H1 (cell line): ENCODE measurements around the gene LSM2. TPM values are rescaled to one million over a fixed set of nuclear protein-coding genes. Genes with fewer than 3 reads are reported as not detected.

Experiments
- CTCF ChIA-PET: fragments of 300-600 bp; sonication (Branson Sonifier 250); formaldehyde crosslinking; loops from one replicate; lab custom pipeline; 2021; ENCODE audit not compliant: partially characterized antibody; lab: Charles Lee
- POLR2A ChIA-PET: fragments of 300-600 bp; sonication (Branson Sonifier 250); formaldehyde crosslinking; loops from one replicate; lab custom pipeline; 2021; ENCODE audit warnings: inconsistent platforms; ENCODE audit not compliant: partially characterized antibody; lab: Charles Lee
- DNase-seq, 2 experiments: peaks; one replicate each; pipeline versions ENCODE4 v3.0.0 to v3.0.0-alpha.2; 2010 to 2022; ENCODE audit warnings: low spot score in 2 of 2, low read depth in 1 of 2, mixed read lengths in 1 of 2
- FAIRE-seq: peaks from 2 replicates; lab custom pipeline; 2011; peaks lifted over from hg19 to GRCh38; lab: Jason Lieb, UNC
- H2AFZ ChIP-seq: 2 replicates; pipeline ENCODE4 v1.8.1; 2012; ENCODE audit warnings: low read length, inconsistent platforms
- H2AK5ac ChIP-seq: 2 replicates; pipeline ENCODE4 v1.6.1; 2013; ENCODE audit warnings: low read depth, low read length
- H2BK120ac ChIP-seq: replicated peaks from 2 replicates; pipeline ENCODE3; 2013; ENCODE audit warnings: low read depth, low read length, inconsistent platforms
- H2BK12ac ChIP-seq: 2 replicates; pipeline ENCODE4 v1.6.1; 2013; ENCODE audit warnings: low read depth, low read length
- H2BK15ac ChIP-seq: 2 replicates; pipeline ENCODE4 v1.6.1; 2013; ENCODE audit warnings: low read length
- H2BK20ac ChIP-seq: 2 replicates; pipeline ENCODE4 v1.6.1; 2013; ENCODE audit warnings: low read length
- H2BK5ac ChIP-seq: 2 replicates; pipeline ENCODE4 v1.6.1; 2013; ENCODE audit warnings: low read depth, low read length
- H3K14ac ChIP-seq: 2 replicates; pipeline ENCODE4 v1.6.1; 2013; ENCODE audit warnings: inconsistent platforms; ENCODE audit not compliant: insufficient read length
- H3K18ac ChIP-seq: 2 replicates; pipeline ENCODE4 v1.6.1; 2013; ENCODE audit warnings: low read length; ENCODE audit errors: extremely low read depth
- H3K23ac ChIP-seq: 2 replicates; pipeline ENCODE4 v1.6.1; 2013; ENCODE audit warnings: inconsistent platforms; ENCODE audit not compliant: insufficient read length
- H3K23me2 ChIP-seq: 2 replicates; pipeline ENCODE4 v1.6.1; 2013; ENCODE audit warnings: low read depth, low read length
- H3K27ac ChIP-seq: 2 replicates; pipeline ENCODE4 v1.6.1; 2011; ENCODE audit warnings: low read depth, low read length, inconsistent platforms
- H3K27me3 ChIP-seq, 4 experiments: replicated peaks in 1 of 4; 1 replicate in 1 of 4; 2 replicates in 3 of 4; pipeline versions ENCODE4 v1.6.1 to v1.8.1; 2011 to 2013; ENCODE audit warnings: low read length in 3 of 4, mild to moderate bottlenecking in 3 of 4, inconsistent platforms in 2 of 4, mixed read lengths in 2 of 4, moderate library complexity in 1 of 4; ENCODE audit not compliant: control insufficient read depth in 3 of 4, insufficient read depth in 3 of 4; ENCODE audit errors: extremely low read depth in 1 of 4
- H3K36me3 ChIP-seq, 4 experiments: 2 replicates each; pipeline versions ENCODE4 v1.6.1 to v1.8.1; 2011 to 2013; ENCODE audit warnings: mild to moderate bottlenecking in 4 of 4, low read length in 3 of 4, moderate library complexity in 2 of 4, control low read depth in 1 of 4, inconsistent platforms in 1 of 4; ENCODE audit not compliant: insufficient read depth in 4 of 4, control insufficient read depth in 2 of 4
- H3K4ac ChIP-seq: replicated peaks from 2 replicates; pipeline ENCODE3; 2013; ENCODE audit warnings: low read length, low read depth, mixed read lengths, inconsistent platforms; ENCODE audit not compliant: insufficient read length
- H3K4me1 ChIP-seq, 4 experiments: replicated peaks in 1 of 4; 1 replicate in 1 of 4; 2 replicates in 3 of 4; pipeline versions ENCODE4 v1.6.1 to v1.8.1; 2011 to 2013; ENCODE audit warnings: low read length in 3 of 4, inconsistent platforms in 2 of 4, mixed read lengths in 1 of 4; ENCODE audit not compliant: insufficient read depth in 4 of 4, control insufficient read depth in 3 of 4
- H3K4me2 ChIP-seq, 2 experiments: 2 replicates each; pipeline versions ENCODE4 v1.6.1 to v1.8.1; 2011 to 2013; ENCODE audit warnings: low read depth in 2 of 2, low read length in 2 of 2, control low read depth in 1 of 2, inconsistent platforms in 1 of 2, mild to moderate bottlenecking in 1 of 2; ENCODE audit not compliant: insufficient read depth in 1 of 2
- H3K4me3 ChIP-seq, 4 experiments: fragments of 200-600, 300-600 bp in 1 of 4; sonication (generic), shearing (Covaris generic), sonication (Bioruptor Twin) in 1 of 4; 2 replicates each; pipeline versions ENCODE4 v1.5.1 to v1.8.1; 2011 to 2016; ENCODE audit warnings: low read length in 4 of 4, low read depth in 3 of 4, control low read depth in 2 of 4, inconsistent platforms in 2 of 4, mild to moderate bottlenecking in 2 of 4, mixed read lengths in 1 of 4, moderate library complexity in 1 of 4; ENCODE audit not compliant: insufficient read depth in 2 of 4; ENCODE audit errors: extremely low read depth in 1 of 4
- H3K56ac ChIP-seq: replicated peaks from 2 replicates; pipeline ENCODE3; 2013; ENCODE audit warnings: low read depth, mild to moderate bottlenecking, mixed read lengths, low read length, inconsistent platforms; ENCODE audit not compliant: insufficient read length
- H3K79me1 ChIP-seq: 2 replicates; pipeline ENCODE4 v1.6.1; 2013; ENCODE audit warnings: low read depth, low read length, control low read depth
- H3K79me2 ChIP-seq, 2 experiments: 2 replicates each; pipeline versions ENCODE4 v1.6.1 to v1.8.1; 2012 to 2013; ENCODE audit warnings: low read length in 2 of 2, mild to moderate bottlenecking in 2 of 2, inconsistent platforms in 1 of 2; ENCODE audit not compliant: insufficient read depth in 2 of 2, control insufficient read depth in 1 of 2
- H3K9ac ChIP-seq, 4 experiments: replicated peaks in 1 of 4; 1 replicate in 1 of 4; 2 replicates in 3 of 4; pipeline versions ENCODE4 v1.6.1 to v1.8.1; 2011 to 2013; ENCODE audit warnings: low read depth in 3 of 4, low read length in 3 of 4, control low read depth in 2 of 4, mild to moderate bottlenecking in 2 of 4, moderate library complexity in 2 of 4, inconsistent platforms in 1 of 4; ENCODE audit errors: extremely low read depth in 1 of 4
- H3K9me3 ChIP-seq, 2 experiments: 2 replicates each; pipeline versions ENCODE4 v1.6.1 to v1.8.1; 2012 to 2013; ENCODE audit warnings: mild to moderate bottlenecking in 2 of 2, moderate library complexity in 2 of 2, control low read depth in 1 of 2, inconsistent platforms in 1 of 2, low read depth in 1 of 2, low read length in 1 of 2, mixed read lengths in 1 of 2; ENCODE audit not compliant: insufficient read depth in 2 of 2
- H4K20me1 ChIP-seq, 2 experiments: replicated peaks in 1 of 2; 2 replicates each; pipeline versions ENCODE3 to v1.8.1; 2011 to 2013; ENCODE audit warnings: inconsistent platforms in 2 of 2, low read length in 2 of 2, mild to moderate bottlenecking in 1 of 2; ENCODE audit not compliant: insufficient read depth in 2 of 2, control insufficient read depth in 1 of 2
- H4K5ac ChIP-seq: 2 replicates; pipeline ENCODE4 v1.6.1; 2013; ENCODE audit warnings: low read length, low read depth, mixed read lengths, inconsistent platforms; ENCODE audit not compliant: insufficient read length
- H4K8ac ChIP-seq: 2 replicates; pipeline ENCODE4 v1.8.0; 2013; ENCODE audit warnings: mild to moderate bottlenecking, moderate library complexity, low read length, inconsistent platforms; ENCODE audit not compliant: insufficient read depth; ENCODE audit errors: extremely low read depth
- H4K91ac ChIP-seq: replicated peaks from 2 replicates; pipeline ENCODE3; 2013; ENCODE audit warnings: low read length, mixed read lengths, inconsistent platforms; ENCODE audit not compliant: insufficient read length
- CREB1 ChIP-seq: IDR thresholded peaks from 2 replicates; pipeline ENCODE4 v1.6.1; 2012; ENCODE audit warnings: inconsistent platforms
- FOSL1 ChIP-seq: IDR thresholded peaks from 2 replicates; pipeline ENCODE4 v1.6.1; 2011; ENCODE audit warnings: mild to moderate bottlenecking, low read depth, low read length, moderate library complexity; ENCODE audit not compliant: insufficient read depth
- POU5F1 ChIP-seq: IDR thresholded peaks from 2 replicates; pipeline ENCODE4 v1.6.1; 2011; ENCODE audit warnings: low read depth, mild to moderate bottlenecking, low read length, moderate library complexity
- SIN3A ChIP-seq, 2 experiments: IDR thresholded peaks in 1 of 2; conservative IDR thresholded peaks in 1 of 2; 2 replicates each; pipeline ENCODE4 v1.6.1; 2011 to 2012; ENCODE audit warnings: low read length in 2 of 2, improper control_type of control experiment in 1 of 2, low read depth in 1 of 2, mild to moderate bottlenecking in 1 of 2
- SIX5 ChIP-seq: IDR thresholded peaks from 2 replicates; pipeline ENCODE4 v1.6.1; 2011; ENCODE audit warnings: mild to moderate bottlenecking, low read depth, low read length
- SUZ12 ChIP-seq: fragments of 200-600 bp; sonication (generic); IDR thresholded peaks from 2 replicates; pipeline ENCODE4 v1.6.1; 2012; ENCODE audit warnings: mild to moderate bottlenecking, inconsistent platforms, low read length, moderate library complexity, mixed read lengths
- WGBS, 2 experiments: shearing (Covaris generic) in 1 of 2; methylation state at CpG; one replicate each; pipeline versions ENCODE4 v1.1.6 to v1.1.7; 2013 to 2015; ENCODE audit warnings: low lambda C conversion rate in 2 of 2, mixed read lengths in 2 of 2, inconsistent platforms in 1 of 2, low coverage in 1 of 2, missing lambda C conversion rate in 1 of 2; ENCODE audit not compliant: insufficient replicate concordance in 2 of 2, insufficient coverage in 1 of 2, insufficient read length in 1 of 2; ENCODE audit errors: extremely low coverage in 1 of 2, missing lambda C conversion rate in 1 of 2; 5-methylcytosine and 5-hydroxymethylcytosine counted together
- polyA plus RNA-seq, 7 experiments: library from polyadenylated mRNA; depleted of rRNA in 3 of 7; stranded (reverse) in 5 of 7; unstranded in 2 of 7; fragments of >200 nt in 5 of 7; fragments of 200-250 nt in 2 of 7; gene quantifications; 1 replicate in 5 of 7; 2 replicates in 1 of 7; 4 replicates in 1 of 7; pipeline versions ENCODE4 v1.2.1 to v1.2.3, GENCODE V29; 2011 to 2013; ENCODE audit warnings: missing spikeins in 2 of 7, mixed read lengths in 2 of 7
- total RNA-seq: library from RNA; stranded (reverse); fragmentation: NEBNext Ultra II Directional; extraction: Animal tissue kit (Norgen Biotek cat#: 25700); gene quantifications from 2 replicates; pipeline ENCODE4 v1.2.1, GENCODE V29; 2021
- TF ChIP-seq, protein P1 (sequence below), 3 experiments: IDR thresholded peaks; 1 replicate in 2 of 3; 2 replicates in 1 of 3; pipeline versions ENCODE4 v1.5.1 to v1.6.1; 2011; ENCODE audit warnings: low read length in 3 of 3, mild to moderate bottlenecking in 3 of 3, inconsistent platforms in 2 of 3, low read depth in 1 of 3, moderate library complexity in 1 of 3; ENCODE audit not compliant: insufficient read depth in 1 of 3; ENCODE audit errors: control extremely low read depth in 1 of 3

LSM2 gene
- total and polyA plus RNA-seq, 2 of the 8 experiments (the other 6 are each of a cell fraction or from before 2014, with no cell fraction given): 127 to 168 TPM

DNA sequence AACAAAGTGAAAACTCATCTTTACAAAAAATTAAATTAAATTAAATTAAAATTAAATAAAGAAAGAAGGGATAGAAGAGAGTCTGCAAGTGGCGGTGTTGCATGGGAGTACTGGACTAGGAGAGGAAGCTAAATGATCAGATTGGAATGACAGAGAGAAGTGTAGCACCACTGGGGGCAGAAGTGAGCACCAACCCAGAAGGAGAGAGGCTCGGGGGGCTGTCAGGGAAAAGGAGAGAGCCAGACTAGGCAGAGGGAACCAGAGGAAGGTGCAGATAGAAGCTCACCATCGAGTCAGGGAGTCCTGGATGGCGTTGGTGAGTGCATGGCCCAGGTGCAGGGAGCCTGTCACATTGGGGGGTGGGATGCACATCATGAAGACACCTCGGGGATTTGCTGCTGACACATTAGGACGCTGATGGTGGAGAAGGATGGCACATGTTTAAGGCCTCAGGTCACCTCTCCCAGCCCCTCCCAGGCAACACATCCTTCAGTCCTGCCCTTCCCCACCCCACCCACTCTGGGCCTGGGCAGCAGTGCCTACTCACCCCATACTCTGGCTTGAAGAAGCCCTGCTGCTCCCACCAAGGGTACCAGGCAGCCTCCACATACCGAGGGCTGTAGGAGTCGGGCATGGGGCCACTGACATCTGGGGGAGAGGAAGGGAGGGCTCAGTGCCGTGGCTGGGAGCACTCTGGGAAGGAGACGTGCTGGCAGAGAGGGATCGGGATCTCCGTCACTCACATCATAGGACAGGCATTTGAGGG, 15.3 kb downstream of the LSM2 start:
- Histone ChIP-seq H4K91ac (no peak overlapping the region), H3K18ac (no peak overlapping the region; the same call in 1 of the 2 replicates), H3K23me2 (peaks cover 5% of the 10 kb centered on the region; the same call in 1 of the 2 replicates), H2BK20ac (no peak overlapping the region), H4K5ac (no peak overlapping the region), H2AFZ (no peak overlapping the region), H3K79me2 (peaks cover 0 to 19% of the 10 kb centered on the region in 2 experiments; a peak in 2 of 4 replicates), H3K27me3 (no peaks in the 10 kb centered on the region), H3K56ac (no peak overlapping the region), H3K4ac (no peak overlapping the region), H2BK15ac (no peak overlapping the region), H2BK120ac (no peak overlapping the region), H2AK5ac (no peak overlapping the region), H3K23ac (no peak overlapping the region), H3K36me3 (peaks cover 4 to 36% (median 9%) of the 10 kb centered on the region in 4 experiments; a peak in 4 of 8 replicates), H3K9ac (no peak overlapping the region), H3K27ac (no peak overlapping the region), H3K79me1 (peaks cover 3% of the 10 kb centered on the region; the same call in 1 of the 2 replicates), H4K20me1 (peaks cover 0 to 4% of the 10 kb centered on the region in 2 experiments), H3K4me3 (no peak overlapping the region), H3K14ac (no peak overlapping the region), H3K4me2 (no peak overlapping the region), H2BK5ac (no peak overlapping the region; the same call in 1 of the 2 replicates), H2BK12ac (no peak overlapping the region), H3K9me3 (no peaks in the 10 kb centered on the region), H3K4me1 (peaks cover 0 to 2% (median under 1%) of the 10 kb centered on the region in 4 experiments; a peak in 3 of 7 replicates), H4K8ac (no peak overlapping the region)
- CTCF ChIA-PET: interaction anchor here (0.7 to 15.6 kb wide), 41 partner anchors 8 to 323 kb away, joined by 3 to 228 read pairs (median 4); partner anchors contain the start of genes CLIC1, DDAH2, GPANK1 and HSPA1B
- 90% methylated on average over 12 of the region's 12 CpGs; no CpG with 5 or more reads in 1 of the 2 experiments for WGBS, 2 experiments
- POLR2A ChIA-PET: interaction anchor here (0.6 to 10.3 kb wide), 19 partner anchors 8 to 245 kb away, joined by 3 to 85 read pairs (median 4); partner anchors contain the start of genes ATP6V1G2, DDAH2, HSPA1B and LSM2
- DNase-seq: peak in 1 of 2 experiments; percentile 82
- no peak for FAIRE-seq
- TF ChIP-seq POU5F1: no peak
- TF ChIP-seq FOSL1: no peak
- no peak for TF ChIP-seq SIX5
- TF ChIP-seq, protein P1, sequence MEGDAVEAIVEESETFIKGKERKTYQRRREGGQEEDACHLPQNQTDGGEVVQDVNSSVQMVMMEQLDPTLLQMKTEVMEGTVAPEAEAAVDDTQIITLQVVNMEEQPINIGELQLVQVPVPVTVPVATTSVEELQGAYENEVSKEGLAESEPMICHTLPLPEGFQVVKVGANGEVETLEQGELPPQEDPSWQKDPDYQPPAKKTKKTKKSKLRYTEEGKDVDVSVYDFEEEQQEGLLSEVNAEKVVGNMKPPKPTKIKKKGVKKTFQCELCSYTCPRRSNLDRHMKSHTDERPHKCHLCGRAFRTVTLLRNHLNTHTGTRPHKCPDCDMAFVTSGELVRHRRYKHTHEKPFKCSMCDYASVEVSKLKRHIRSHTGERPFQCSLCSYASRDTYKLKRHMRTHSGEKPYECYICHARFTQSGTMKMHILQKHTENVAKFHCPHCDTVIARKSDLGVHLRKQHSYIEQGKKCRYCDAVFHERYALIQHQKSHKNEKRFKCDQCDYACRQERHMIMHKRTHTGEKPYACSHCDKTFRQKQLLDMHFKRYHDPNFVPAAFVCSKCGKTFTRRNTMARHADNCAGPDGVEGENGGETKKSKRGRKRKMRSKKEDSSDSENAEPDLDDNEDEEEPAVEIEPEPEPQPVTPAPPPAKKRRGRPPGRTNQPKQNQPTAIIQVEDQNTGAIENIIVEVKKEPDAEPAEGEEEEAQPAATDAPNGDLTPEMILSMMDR (IDR thresholded peaks at IDR 0.05; ENCODE audit: control extremely low read depth in 1 of 3, insufficient read depth in 1 of 3, low read depth in 1 of 3, low read length in 3 of 3): peak; percentile 56 to 70 (median 66)
- TF ChIP-seq SUZ12: no peak
- peak; percentile 83 to 91; a peak in 2 of 4 replicates for TF ChIP-seq SIN3A (conservative IDR thresholded peaks at IDR 0.05 in 1 of 2, IDR thresholded peaks at IDR 0.05 in 1 of 2; ENCODE audit: low read depth in 1 of 2, low read length in 2 of 2)
- 0 out of 2 replicates have a peak, but pooled peaks have one; percentile 10 for TF ChIP-seq CREB1
